Effector CD8-positive, alpha-beta T cell (primary cell): ENCODE data around the gene LEP.

Experiments used
- DNase-seq: peaks from one replicate; lab custom pipeline; 2025; lab: John Stamatoyannopoulos, UW

The LEP gene

GRCh38 chr7:128247108-128247507, 6.0 kb downstream of the LEP start:
- DNase-seq, result no peak

- no peak for DNase-seq
These were observed 6.6 kb downstream of the LEP start for GRCh38 chr7:128247640-128248194.

- no peak for DNase-seq
These were observed 10.3 kb downstream of the LEP start for GRCh38 chr7:128251337-128251736.

- DNase-seq, result no peak
These were observed 12.6 kb downstream of the LEP start for GRCh38 chr7:128253701-128254100.

- no peak for DNase-seq
These were observed 13.4 kb downstream of the LEP start for GRCh38 chr7:128254470-128254869.

GRCh38 chr7:128255271-128255670, 14.2 kb downstream of the LEP start:
- no peak for DNase-seq

GRCh38 chr7:128257458-128257857, 16.4 kb downstream of the LEP start:
- DNase-seq, result no peak

- DNase-seq, result no peak
These were observed 18.3 kb downstream of the LEP start for GRCh38 chr7:128259131-128260061.

- DNase-seq, result no peak
These were observed 19.2 kb downstream of the LEP start for GRCh38 chr7:128260069-128260795.

- DNase-seq, result no peak
These were observed 21.4 kb downstream of the LEP start for GRCh38 chr7:128262273-128263028.

- DNase-seq, result no peak
These were observed 22.3 kb downstream of the LEP start for GRCh38 chr7:128263420-128263819.

GRCh38 chr7:128264477-128264876, 23.4 kb downstream of the LEP start:
- DNase-seq, result no peak

GRCh38 chr7:128265156-128265905, 24.3 kb downstream of the LEP start:
- no peak for DNase-seq

- no peak for DNase-seq
These were observed 24.8 kb downstream of the LEP start for GRCh38 chr7:128265906-128266300.

GRCh38 chr7:128266529-128266882, 25.4 kb downstream of the LEP start:
- no peak for DNase-seq

GRCh38 chr7:128266883-128267594, 26.0 kb downstream of the LEP start:
- no peak for DNase-seq

- DNase-seq, result no peak
These were observed 26.5 kb downstream of the LEP start for GRCh38 chr7:128267595-128267924.

- DNase-seq, result no peak
These were observed 27.2 kb downstream of the LEP start for GRCh38 chr7:128268233-128268632.

- no peak for DNase-seq
These were observed 29.8 kb downstream of the LEP start for GRCh38 chr7:128270826-128271272.

- no peak for DNase-seq
These were observed 30.4 kb downstream of the LEP start for GRCh38 chr7:128271471-128271941.
